ENCODE results near the gene ZNF638. TPM values are rescaled to one million over a fixed set of nuclear protein-coding genes. Genes with fewer than 3 reads are reported as not detected.

The ZNF638 gene
- polyA plus RNA-seq, 1 donor: 285 TPM

GRCh38 chr2:71455741-71456569 is 124.4 kb downstream of the ZNF638 start:
- no peak for DNase-seq

- DNase-seq: no peak
These were observed 125.0 kb downstream of the ZNF638 start for GRCh38 chr2:71456617-71457016.

DNA sequence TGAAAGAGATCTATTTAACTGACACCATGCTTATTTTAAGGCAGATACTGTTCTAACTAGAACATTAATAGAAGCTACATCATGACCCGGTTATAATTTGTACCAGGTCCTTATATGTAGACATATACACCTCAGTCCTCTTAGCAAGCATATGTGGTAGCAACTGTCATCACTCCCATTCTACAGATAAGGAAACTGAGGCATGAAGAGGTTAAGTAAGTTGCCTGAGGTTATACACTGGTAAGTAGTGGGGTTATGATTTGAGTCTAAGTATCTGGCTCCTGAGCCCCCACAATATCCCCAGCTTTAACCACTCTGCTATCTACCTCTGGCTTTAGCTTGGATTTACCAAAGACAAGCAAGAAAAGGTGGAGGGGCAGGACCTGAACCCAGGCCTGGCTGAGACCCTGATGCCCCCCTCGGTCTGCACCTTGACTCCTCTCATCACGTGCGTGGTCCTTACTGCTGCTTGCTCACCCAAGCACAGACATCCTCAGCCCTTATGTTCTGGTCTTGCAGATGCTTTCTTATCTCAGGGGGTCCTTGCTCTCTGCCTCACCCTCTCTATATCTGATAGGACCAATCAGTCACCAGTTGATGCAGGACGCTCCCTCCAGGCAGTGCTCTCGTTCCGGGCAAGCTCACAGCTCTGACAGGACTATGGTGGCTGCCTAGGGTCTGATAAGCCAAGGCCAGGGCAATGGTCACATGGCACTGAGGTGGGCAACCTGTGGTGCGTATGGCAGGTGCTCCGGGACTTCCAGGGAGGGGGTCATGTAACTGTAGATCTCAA is 125.7 kb downstream of the ZNF638 start:
- DNase-seq: no peak

DNA sequence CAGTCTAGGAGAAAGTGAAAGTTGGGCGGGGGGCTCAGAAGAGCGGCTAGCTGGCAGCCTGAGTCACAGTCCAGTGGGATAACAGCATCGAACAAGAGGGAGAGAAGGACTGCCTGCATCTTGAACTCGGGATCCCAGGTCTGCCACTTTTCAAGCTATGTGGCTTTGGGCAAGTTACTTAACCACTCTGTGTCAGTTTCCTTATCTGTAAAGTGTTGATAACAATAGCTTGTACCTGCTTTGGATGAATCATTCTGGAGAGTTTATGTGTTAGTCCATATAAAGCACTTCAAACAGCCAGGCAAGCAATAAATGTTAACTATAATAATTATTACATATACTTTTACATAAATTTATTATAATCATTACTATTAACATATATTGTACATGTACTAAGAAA is 126.3 kb downstream of the ZNF638 start:
- no peak for DNase-seq

- no peak for DNase-seq
These were observed 127.0 kb downstream of the ZNF638 start for GRCh38 chr2:71458413-71459083.

DNA sequence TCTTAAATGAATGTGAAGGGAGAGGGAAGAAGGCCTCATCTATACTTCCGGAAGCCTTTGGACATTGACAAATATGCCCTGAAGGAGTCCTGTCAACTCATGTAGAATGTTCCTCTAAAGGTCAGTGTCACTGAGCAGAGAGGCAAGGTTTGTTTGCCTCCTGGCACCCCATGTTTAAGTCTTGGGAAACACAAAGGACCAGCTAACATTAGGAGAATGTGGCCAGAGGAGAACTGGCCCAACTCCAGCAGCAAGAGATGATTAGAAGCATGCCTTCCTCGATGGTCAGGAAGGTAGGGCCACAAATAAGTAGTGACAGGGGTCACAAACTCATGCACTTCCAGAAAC is 127.5 kb downstream of the ZNF638 start:
- no peak for DNase-seq

GRCh38 chr2:71460056-71460455 is 128.5 kb downstream of the ZNF638 start:
- DNase-seq: no peak

DNA sequence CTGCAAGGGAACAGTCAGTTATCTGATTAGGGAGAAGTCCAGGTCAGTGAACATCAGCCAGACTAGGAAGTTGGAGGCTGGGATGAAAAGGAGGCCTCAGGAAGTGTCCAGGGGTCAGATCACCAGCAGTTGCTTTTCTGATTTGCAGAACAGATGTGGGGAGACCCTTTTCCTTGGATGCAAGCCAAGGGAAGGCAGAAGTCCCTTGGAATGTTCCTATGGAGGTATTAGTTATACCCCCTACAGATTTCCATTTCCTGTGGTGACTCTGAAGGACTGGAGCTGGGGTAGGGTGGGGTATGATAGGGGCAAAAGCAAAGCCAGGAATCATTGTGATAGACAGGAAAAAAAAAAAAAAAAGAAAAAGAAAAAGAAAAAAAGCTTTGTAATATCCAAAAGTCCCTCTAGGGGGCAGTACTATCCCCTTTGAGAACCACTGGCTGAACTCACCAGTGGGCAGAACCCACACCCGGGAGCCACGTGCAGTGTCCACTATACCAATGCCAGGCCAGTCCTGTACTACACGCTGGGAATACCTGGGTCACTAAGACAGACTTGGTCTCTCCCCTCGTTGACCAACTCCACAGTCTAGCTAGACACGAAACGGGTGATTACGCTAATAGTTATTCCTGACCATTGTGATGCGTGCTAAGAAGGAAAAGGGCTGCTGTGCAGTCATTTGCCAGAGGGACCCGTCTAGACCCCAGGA is 129.2 kb downstream of the ZNF638 start:
- DNase-seq: no peak

GRCh38 chr2:71461304-71461671 is 129.7 kb downstream of the ZNF638 start:
- DNase-seq: no peak

GRCh38 chr2:71462056-71462605 is 130.5 kb downstream of the ZNF638 start:
- DNase-seq: no peak

DNA sequence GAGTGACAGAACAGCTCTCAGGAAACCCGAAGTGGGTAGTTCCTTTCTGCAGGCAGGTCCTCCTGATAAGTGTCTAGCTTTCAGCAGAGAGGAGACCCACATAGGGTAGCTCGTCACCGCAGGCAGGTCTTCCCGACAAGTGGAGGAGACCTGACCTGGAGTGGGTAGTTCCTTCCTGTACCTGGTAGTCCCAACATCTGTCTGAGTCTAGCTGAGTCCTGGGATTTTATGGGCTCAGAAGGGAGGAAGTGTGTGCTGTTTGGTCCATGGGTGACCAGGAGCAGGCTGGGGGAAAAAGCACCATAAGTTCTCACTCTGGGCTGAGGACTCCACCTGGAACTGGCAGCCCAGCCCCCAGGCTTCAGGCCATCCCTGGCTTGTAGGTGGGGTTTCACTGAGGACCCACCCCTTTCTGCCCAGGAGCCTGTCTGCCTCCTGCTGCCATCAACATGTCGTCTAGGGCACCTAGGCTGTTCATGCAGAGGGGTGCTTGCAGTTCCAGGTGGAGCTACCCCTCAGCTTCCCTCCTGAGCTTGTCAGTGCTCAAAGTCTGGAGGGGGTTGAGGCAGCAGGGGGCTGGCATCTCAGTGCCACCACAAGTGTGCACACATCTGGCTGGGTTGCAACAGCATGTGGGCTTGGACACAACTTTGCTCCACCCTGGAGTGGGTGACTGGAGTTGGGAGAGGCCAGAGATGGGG is 131.2 kb downstream of the ZNF638 start:
- DNase-seq: no peak

DNA sequence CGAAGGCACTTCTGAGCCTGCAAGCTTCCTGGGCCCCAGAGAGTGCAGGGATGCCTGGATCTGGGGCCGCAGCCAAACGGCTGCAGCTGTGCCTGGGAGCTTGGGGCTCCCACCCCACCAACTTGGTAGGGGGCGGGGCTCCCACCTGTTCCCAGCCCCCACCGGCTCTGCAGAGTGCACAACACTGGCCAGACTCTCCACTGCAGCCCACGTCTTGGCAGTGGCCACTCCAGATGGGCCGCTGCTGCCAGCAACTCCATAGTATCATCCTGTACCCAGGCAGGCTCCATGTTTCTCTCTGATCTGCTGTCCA is 131.7 kb downstream of the ZNF638 start:
- DNase-seq: no peak

DNA sequence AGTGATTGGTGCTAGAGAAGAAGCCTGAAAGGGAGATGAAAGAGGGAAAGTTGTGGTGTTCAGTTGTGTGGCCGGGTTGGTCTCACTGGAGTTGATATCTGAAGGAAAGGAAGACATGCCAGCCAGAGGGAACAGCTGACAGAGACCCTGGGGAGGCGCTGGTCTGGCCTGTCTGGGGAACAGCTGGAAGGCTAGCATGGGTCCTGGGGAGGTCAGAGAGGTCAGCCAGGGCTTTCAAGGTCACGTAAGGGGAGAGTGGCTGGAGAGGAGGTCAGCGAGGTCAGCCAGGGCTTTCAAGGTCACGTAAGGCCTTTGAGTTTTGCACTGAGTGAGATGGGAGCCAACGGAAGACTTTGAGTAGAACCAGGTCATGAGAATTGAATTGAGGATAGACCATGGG is 132.8 kb downstream of the ZNF638 start:
- no peak for DNase-seq

- no peak for DNase-seq
These were observed 133.8 kb downstream of the ZNF638 start for GRCh38 chr2:71465356-71465755.

DNA sequence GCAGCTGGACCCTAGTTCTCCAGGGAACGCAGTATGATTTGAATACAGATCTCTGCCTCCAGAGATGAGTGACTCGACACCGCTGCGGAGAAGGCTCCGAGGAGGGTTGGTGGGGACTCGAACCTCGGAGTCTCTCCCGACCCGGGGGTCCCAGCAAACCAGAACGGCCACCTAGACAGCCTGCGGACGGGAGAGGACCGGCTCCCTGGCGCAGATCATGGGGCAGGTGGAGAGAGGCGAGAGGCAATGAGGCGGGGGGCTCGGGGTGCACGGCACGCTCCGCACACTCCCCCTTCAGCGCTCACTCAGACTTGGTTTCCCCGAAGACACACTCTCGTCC is 134.3 kb downstream of the ZNF638 start:
- DNase-seq: no peak

DNA sequence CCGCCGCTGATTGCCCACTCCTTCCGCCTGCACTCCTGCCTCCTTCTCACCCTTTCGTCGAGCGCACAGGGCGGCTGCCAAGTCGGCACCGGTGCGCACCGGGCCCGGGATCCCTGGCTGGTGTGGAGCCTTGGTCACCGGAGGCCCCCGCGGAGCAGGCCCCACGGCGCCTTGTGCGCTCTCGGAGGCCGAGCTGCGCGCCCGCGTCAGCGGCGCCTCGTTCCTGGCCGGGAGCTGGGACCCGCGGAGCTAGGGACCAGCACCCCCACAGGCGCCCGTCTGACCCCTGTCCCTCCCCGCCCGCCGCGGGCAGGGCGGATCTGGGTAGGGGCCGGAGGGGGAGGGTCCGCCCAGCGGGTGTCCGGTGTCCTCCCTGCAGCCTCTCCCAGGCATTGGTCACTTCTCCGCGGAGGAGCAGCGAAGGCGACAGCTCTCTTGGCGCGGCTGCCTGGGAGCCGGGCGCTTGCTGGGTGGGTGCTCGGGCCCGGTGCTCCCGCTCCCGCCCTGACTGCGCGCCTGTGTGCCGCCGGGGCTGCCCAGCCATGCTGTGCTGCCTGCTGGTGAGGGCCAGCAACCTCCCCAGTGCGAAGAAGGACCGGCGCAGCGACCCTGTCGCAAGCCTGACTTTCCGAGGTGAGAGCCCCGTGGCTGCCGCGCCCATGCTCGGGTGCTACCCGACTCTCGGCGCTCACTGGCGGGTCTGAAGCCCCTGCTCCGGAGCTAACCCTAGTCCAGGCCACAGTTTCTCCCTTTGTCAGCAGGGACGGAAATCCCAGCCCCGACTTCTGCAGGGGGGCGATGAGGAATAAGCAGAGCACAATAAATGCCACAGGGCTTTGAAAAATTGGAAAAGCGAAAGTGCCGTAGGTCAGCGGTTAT is 135.0 kb downstream of the ZNF638 start:
- DNase-seq: no peak

- no peak for DNase-seq
These were observed 135.7 kb downstream of the ZNF638 start for GRCh38 chr2:71467180-71467815.

GRCh38 chr2:71468279-71469015 is 136.9 kb downstream of the ZNF638 start:
- no peak for DNase-seq

Measured in left kidney (tissue), 2 donors.